ENCODE results near the gene ASTE1.

DNA sequence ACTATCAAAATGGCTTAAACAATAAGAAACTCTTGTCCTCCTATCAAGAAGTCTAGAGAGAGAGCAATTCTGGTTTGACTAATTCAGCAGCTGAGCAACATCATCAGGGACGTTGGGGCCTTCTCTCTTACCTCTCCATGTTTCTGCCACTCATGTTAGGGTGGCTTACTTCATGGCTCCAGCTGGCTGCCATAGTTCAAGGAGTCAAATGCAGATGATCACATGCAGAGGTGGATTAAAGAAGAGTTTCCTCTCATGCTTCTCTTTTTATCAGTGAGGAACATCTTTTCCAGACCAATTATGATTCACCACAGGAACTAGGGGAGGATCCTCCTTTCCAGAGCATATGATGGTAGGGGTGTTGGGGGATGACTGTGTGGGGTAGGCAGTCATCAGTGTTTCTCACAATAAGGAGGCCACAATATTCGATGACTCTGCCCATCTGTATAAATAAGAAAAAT lies 45.5 kb upstream of the ASTE1 start:
- TF ChIP-seq, protein P1, sequence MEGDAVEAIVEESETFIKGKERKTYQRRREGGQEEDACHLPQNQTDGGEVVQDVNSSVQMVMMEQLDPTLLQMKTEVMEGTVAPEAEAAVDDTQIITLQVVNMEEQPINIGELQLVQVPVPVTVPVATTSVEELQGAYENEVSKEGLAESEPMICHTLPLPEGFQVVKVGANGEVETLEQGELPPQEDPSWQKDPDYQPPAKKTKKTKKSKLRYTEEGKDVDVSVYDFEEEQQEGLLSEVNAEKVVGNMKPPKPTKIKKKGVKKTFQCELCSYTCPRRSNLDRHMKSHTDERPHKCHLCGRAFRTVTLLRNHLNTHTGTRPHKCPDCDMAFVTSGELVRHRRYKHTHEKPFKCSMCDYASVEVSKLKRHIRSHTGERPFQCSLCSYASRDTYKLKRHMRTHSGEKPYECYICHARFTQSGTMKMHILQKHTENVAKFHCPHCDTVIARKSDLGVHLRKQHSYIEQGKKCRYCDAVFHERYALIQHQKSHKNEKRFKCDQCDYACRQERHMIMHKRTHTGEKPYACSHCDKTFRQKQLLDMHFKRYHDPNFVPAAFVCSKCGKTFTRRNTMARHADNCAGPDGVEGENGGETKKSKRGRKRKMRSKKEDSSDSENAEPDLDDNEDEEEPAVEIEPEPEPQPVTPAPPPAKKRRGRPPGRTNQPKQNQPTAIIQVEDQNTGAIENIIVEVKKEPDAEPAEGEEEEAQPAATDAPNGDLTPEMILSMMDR (IDR thresholded peaks at IDR 0.05), result no peak
- TF ChIP-seq EP300 (IDR thresholded peaks at IDR 0.05) (no peak), POLR2A (IDR thresholded peaks at IDR 0.05) (no peak)
